GM19372 (cell line): Measurements from ENCODE around the gene PACRG.

Source experiments
- ATAC-seq: cut with Tn5 transposase; IDR thresholded peaks from one replicate; pipeline ENCODE4 v1.9.1; 2021; ENCODE audit warnings: mild to moderate bottlenecking, low read depth, moderate library complexity; ENCODE audit not compliant: unreplicated experiment

Gene PACRG

DNA sequence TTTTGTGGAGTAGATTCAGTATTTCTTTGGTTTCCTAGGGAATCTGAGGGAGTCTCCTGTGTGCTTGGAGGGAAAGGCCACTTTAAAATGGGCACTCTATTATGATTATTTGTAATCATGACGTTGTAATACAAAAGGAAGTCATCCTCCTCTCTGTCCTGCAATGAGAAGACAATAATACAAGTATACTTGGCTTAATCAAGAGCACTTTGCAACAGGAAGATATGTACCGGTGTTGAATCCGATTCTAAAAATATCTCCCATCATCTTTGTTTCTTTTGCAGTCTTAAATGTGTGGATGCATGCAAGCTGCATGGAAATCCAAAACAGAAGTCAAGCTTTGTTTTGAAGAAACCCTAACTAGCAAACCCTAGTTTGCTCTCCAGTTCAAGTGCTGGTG lies 592.6 kb downstream of the PACRG start:
- ATAC-seq: no peak

DNA sequence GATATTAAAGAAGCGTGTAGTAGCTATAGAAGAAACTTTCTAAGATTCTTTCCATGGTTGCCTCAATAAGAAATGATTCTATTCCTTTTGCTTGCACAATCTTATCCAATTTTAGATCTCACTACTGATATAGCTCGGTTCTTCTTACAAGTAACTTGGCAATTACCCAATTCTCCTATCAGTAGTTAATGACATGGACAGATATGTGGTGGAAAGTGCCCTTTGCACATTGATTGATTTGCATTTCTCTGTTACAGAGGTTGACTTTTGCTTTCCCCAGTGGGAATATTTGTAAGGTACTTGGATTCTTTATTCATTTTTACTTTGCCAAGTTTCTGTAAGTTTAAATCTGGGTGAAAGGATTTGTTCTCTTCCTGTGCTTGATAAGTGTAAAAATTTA lies 593.0 kb downstream of the PACRG start:
- no peak for ATAC-seq

DNA sequence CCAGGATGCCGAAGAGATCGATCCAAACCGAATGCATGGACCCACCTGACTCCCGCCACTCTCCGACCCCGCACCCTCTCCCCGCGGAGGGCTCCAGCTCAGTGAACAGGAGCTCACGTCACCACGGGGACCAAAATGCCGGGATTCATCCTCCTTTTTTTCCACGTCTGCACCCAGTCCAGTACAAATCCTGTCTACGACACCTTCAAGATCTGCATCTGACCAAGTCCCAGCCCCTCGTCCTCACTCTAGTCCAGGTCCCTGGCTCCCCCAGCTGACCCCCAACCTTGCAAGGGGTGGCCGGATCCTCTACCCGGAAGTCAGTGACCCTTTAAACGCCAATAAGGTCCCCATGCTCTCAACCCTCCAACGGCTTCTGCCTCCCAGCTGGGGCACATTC lies 593.9 kb downstream of the PACRG start:
- ATAC-seq: no peak

DNA sequence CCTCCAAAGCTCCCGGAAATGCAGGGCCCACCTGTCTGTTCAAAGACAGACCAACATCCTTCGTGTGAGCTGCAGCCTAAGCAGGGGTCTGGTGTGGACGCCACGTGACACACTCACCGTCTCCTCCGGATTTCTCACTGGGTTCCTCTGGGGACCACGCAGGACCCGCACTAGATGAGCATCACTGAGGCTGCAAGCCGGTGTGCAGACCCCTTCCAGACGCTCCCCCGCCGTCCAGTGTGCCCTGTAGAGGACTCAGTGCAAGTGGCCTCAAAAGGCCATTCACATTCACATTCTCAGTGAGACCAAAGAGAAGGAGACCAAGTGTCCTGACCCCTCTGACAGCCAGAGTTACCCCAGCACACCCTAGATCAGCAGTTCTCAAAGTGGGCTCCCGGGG lies 595.5 kb downstream of the PACRG start:
- no peak for ATAC-seq

DNA sequence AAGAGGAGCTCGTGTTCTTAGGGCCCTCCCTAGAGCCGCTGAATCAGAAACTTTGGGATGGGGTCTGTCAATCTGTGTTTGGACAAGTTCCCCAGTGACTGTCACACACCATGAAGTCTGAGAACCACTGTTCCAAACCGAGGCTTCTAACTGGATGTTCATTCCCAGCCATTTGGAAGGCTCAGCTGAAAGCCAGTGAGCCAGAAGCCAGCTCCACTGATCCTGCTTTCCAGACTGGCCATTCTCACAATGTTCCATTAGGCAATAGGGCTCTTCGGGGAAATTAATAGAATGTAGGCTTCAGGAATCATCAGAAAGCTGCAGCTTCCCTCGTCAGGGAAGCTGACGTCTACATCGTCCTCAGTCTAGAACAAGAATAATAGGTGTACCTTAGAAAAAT lies 595.9 kb downstream of the PACRG start:
- ATAC-seq: no peak

DNA sequence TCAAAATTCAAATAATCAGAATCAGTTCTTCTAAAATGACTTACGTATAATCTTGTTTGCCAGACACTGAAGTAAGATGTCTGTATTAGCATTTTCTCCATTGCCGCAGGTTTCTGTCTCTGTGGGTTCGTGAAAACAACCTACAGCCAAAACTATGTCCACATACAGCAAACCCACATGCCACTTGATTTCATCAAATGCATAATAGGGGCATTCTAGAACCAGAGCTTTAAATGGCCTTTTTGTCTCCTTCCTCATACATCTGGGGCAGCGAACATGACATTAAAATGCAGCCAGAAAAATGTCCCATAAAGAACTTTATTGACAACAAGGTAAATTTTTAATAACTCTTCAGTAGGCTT lies 596.5 kb downstream of the PACRG start:
- no peak for ATAC-seq

DNA sequence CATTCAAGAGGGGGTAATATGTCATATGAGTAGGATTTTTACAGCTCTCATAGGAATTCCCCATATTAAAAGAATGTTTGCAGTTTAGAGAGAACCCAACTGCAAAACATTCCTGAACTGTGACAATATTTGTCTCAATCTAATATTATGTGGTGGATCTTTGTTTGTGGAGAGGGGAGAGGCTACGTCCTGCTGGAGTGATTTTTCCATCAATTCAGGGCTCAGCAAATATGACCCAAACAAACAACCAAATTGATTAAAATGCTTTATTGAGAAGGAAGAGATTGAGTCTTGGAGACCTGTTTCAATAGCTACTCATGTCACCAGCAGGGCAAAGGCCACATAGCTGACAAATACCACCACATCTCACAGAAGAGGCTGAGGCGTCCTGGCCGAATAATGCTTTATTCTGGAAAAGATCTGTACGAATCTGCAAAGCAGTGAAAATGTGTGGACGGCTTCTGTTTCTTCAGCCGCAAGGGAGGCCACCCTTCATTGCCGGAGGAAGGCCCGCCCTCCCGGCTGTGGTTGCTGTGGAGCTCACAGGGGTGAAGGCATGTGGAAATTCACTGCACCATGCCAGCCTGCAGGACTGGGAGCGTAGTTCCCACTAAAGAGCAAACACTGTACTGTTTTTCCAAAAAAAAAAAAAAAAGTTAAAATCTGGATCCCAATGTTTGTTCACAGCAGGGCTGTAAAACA lies 597.1 kb downstream of the PACRG start:
- ATAC-seq: no peak

DNA sequence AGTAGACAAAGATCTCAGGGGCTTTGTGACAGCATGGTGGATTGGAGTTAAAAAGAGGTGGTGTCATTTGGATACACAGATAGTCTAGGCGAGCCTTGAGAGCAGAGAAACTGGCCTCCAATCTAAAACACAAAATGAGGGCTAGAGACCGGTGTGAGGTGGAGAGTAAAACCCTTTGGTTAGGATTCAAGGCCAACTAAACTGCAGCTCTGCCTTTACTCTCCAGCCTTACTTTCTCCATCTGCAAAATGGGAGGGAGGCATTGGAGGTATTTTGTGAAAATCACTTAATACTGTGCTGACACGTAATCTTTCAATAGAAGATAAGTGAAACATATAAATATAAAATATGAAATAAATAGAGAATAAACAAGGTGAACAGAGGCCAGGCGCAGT lies 597.6 kb downstream of the PACRG start:
- ATAC-seq: no peak

DNA sequence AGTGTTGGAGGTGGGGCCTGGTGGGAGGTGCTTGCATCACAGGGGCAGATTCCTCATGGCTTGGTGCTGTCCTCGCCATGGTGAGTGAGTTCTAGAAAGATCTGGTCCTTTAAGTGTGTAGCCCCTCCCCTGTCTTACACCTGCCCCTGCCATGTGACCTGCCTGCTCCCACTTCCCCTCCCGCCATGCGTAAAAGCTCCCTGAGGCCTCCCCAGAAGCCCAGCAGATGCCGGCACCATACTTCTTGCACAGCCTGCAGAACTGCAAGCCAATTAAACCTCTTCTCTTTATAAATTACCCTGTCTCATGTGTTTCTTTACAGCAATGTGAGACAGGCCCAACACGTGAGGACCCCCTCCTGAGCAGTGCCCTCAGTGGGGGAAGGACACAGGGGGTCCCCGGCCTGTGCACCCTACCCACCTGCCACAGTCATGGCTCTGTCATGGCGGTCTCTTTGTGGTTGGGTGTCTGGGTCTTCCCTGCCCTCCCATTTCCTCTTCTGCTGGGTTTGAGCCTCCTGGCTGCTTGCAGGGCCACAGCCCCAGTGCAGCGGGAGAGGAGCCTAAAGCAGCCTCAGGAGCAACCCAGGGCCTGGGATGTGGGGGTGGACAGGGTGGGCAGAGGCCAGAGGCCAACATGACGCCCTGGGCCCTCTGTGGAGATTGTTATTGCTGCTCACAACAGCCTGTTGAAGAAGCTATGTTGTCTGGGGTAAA lies 599.5 kb downstream of the PACRG start:
- ATAC-seq: no peak

DNA sequence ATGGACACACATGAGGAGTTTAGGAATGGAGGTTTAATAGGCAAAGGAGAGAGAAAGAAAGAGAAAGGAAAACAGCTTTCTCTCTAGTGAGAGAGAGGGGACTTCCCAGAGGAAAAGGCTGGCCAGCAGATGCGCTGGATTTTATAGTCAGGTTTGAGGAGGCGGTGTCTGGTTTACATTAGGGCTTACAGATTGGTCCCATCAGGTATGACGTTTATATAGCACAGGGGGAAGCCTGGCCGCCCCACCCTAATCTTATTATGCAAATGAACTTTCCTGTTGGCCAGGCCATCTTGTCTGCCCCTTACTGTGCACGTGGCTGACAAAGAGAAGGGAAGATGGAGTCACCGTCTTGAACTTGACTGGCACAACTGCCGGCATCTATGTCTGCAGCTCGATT lies 600.1 kb downstream of the PACRG start:
- ATAC-seq: no peak

DNA sequence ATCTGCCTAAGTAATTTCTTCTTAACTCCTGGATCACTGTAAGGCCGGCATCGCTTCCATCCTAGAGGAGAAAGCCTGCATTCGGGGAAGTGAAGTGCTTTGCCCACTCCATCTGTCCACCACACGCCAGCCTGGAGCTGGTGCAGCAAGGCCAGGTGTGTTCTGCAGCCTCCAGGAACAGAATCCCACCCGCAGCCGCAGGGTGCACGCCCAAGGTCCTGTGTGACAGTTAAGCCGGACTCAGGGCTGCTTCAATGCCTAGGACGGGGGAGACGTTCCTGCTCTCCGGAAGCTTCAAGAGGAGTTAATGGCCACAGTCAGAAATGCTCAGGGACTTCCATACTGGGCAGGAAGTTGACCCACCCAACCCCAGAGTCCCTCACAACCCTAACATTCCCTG lies 600.6 kb downstream of the PACRG start:
- no peak for ATAC-seq

DNA sequence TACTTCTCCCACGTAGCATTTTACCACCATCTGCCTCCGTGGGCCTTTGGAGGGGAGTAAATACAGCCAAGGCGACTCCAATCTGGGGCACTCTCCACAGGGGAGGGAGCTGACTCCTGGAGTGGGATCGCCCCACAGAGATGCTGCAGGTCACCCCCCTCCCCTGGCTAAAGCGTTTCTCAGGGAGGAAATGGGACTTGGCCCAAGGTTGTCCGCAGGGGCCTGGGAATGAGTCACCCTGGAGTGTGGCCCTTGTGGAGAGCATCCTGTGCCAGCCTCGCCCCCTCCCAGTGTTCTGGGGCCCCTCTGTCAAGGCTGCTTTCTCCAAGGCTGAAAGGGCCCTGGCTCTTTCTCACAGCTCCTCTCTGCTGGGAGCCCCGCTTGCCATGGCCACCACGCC lies 602.2 kb downstream of the PACRG start:
- no peak for ATAC-seq

DNA sequence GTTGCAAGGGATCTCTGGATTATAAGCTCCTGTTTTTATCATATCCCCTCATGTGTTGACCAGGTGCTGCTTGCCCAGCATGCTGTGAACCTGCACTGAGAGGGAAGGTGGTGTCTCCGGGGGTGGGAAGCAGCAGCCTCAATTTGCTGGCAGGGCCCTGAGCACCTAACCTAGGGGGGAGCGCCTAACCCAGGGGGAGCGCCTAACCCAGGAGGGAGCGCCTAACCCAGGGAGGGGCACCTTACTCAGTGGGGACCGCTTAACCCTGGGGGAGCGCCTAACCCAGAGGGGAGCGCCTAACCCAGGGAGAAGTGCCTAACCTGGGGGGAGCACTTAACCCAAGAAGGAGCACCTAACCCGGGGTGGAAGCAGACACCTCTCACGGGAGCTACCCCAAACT lies 603.5 kb downstream of the PACRG start:
- no peak for ATAC-seq

DNA sequence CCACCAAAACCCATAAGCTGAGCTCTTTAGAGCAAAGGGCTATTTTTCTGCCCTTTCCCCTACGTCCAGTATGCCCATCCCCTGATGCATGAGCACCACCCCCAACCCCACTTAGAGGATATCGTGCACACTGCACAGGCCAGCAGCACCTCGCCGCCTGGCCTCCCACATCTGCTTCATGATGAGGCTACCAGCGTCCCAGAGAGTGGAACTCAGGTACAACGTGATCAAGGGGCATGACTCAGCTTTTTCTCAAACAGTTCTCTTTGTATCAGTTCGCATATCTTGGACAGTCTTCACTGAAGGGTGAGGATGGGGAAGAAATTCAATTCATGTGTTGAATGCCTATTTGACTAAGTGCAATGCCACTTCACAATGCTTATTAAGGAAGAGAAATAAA lies 604.8 kb downstream of the PACRG start:
- no peak for ATAC-seq

DNA sequence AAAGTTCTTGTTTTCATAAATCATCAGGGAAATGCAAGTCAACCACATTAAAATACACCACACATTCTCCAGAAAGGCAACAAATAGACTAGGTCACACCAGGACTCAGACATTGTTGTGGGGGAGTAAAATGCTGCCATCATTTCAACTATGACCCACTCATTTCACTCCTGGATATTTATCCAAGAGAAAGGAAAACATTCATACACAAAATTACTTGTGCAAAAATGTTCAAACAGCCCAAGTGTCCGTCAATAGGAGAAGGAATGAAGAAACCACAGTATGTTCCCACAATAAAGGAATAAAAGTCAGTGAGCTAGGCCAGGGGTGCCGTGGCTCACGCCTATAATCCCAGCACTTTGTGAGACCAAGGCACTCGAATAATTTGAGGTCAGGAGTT lies 605.3 kb downstream of the PACRG start:
- no peak for ATAC-seq

DNA sequence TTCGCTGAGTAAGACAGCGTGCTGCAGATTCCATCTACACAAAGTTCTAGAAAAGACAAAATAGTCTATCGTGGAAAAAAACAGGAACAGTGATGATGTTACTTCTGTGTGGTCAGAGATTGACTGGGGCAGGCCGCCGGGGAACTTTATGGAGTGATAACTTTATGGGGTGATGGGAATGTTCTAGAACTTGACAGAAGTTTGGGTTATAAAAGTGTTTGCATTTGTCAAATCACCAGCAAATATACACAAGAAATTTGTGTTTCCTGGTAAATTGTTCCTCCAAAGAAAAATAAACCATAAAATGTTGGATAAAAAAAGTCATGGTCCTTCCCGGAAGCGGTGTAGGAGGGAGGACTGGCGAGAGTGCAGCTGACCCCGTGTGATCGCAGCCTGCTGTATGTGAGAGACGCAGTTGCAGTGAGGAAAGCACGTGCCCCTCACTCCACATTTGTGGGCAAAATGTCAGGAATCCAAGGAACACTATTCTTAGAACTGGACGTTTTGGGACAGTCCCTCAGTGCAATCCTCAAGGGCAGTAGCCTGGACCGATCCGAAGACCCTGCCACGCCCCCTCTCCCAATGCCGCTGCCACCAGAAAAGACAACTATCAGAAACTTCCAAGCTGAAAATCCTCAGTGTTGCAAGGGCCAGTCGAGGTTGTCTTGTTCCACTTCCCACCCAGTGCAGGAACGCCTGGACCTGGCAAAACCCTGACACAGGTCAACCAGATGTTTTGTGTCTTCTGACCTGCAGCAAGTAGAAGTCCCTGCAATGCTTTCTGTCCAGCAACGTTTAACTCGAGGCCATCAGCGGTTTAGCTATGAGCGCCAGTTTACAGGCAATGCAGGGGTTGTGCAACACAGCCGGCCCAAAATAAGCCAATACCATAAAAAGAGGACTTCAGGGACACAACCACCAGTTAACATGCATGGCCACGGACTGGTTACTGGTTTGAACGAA lies 606.2 kb downstream of the PACRG start:
- no peak for ATAC-seq

DNA sequence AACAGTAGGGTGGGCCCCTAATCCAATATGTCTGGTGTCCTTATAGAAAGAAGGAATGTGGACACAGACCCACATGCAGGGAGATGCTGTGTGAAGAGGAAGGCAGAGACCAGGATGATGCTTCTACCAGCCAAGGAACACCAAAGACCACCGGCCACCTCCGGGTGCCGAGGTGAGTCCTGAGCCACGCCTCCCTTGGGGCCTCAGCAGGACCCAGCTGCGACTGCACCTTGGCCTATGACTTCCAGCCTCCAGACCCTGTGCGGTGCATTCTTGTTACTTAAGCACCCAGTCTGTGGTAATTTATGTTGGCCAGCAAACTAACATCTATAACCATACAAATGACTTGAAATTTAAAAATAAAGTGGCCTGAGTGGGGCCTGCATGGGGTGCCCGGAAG lies 607.3 kb downstream of the PACRG start:
- no peak for ATAC-seq

DNA sequence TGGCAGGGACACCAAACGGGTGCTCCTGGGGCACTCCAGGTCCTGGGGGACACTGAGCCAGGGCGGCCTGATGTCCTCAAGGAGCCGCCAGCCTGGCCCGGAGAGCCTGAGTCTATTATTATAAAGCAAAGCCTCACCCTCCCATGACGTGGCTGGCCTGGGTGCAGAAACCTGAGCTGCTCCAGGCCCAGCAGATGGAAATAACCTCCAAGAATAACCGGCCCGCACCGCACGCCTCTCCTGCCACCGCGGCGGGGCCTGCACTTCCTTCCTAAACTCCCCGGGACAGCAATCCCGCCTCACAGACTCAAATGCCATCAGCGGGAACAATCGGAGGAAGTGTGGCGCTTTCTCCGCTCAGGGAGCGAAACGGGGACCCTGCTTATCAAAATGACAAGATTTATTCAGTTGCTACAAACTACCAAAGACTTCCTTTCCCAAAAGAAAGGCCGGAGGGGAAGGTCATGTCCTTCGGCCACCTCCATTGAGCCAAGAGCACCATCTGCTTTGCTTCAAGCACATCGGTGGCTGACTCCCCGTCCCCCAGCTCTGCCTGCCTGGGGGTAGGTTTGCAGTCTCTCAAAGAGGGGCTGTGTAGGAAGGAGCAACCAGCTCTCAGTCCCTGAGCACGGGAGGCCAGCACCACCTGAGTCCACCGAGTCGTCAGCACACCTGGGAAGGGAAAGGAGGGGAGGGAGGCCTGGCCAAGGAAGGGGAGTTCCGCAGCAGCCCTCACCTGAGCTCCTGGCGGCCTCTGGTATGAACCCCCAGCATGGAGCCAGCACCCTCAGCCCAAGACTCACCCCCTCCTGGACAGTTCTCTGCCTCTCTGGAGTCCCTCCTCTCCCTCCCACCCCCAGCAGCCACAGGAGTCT lies 608.1 kb downstream of the PACRG start:
- no peak for ATAC-seq

DNA sequence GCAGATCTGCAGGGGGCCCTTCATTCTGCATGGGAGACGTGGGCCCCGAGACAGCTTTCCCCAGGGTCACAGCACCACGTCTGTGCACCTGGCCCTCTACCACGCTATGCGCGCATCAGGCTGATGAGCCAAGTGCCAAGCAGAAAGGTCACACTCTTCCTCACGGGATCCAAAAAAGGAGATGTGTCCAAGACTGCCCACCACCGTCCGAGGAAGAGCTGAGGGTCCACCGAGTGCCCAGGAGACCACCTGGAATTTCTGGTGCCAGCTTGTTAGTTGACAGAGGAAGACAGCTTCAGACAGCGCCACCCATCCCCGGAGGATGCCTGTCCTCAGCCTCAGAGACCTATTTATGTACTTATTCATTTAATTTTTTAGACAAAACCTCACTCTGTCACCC lies 609.2 kb downstream of the PACRG start:
- ATAC-seq: no peak

DNA sequence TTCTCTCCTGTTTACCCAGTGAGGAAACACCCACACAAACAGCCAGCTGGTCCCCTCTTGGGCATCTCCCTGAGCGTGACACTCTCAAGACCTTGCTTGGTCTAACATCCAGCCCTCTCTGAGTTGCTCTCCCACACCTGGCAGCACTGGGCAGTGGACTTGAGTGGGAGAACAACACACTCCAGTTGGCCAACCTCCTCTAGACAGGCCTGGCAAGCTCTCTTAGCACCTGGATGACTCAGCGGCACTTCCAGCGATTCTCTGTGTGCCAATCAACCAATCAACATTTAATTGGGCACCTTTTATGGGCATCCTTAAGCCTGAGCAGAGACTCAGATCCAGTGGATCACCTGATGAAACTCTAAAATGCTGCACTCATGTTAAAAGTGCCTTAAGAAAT lies 610.2 kb downstream of the PACRG start:
- ATAC-seq: no peak
